Ascending aorta (tissue), 2 donors: ENCODE measurements around the gene NIT1. TPM values are rescaled to one million over a fixed set of nuclear protein-coding genes. Genes with fewer than 3 reads are reported as not detected.

Experiments used
- DNase-seq, 2 donors: peaks; one replicate each; pipeline ENCODE4 v3.0.0-alpha.2; 2019; ENCODE audit warnings: low spot score in 2 of 2
- H3K27ac ChIP-seq, 2 donors: fragments of 200-600 bp; sonication (generic); one replicate each; pipeline ENCODE4 v1.5.1; 2016 to 2017; ENCODE audit warnings: mild to moderate bottlenecking in 1 of 2
- H3K27me3 ChIP-seq: fragments of 200-600 bp; sonication (generic); one replicate; pipeline ENCODE4 v1.5.1; 2017
- H3K36me3 ChIP-seq, 2 donors: fragments of 200-600 bp; sonication (generic); one replicate each; pipeline ENCODE4 v1.5.1; 2016
- H3K4me1 ChIP-seq, 2 donors: fragments of 200-600 bp; sonication (generic); one replicate each; pipeline ENCODE4 v1.5.1; 2016 to 2017; ENCODE audit warnings: mild to moderate bottlenecking in 1 of 2
- H3K4me3 ChIP-seq, 2 donors: fragments of 200-600 bp; sonication (generic); one replicate each; pipeline ENCODE4 v1.5.1; 2016 to 2017; ENCODE audit warnings: mild to moderate bottlenecking in 1 of 2
- H3K9me3 ChIP-seq, 2 donors: fragments of 200-600 bp; sonication (generic); one replicate each; pipeline ENCODE4 v1.5.1; 2016
- CTCF ChIP-seq, 3 experiments: fragments of 200-600 bp in 2 of 3; fragments of 450-650 bp in 1 of 3; sonication (generic) in 2 of 3; IDR thresholded peaks; one replicate each; pipeline ENCODE4 v1.5.1; 2016 to 2019; ENCODE audit warnings: antibody characterized with exemption in 3 of 3, mild to moderate bottlenecking in 1 of 3, moderate library complexity in 1 of 3
- intact Hi-C: fragments of 100-400 bp; cut with DNase I; formaldehyde crosslinking; loops from one replicate; pipeline ENCODE4 v1.15.1; 2023
- total RNA-seq: library from RNA; depleted of rRNA; stranded (reverse); fragments of >200 nt; gene quantifications from one replicate; pipeline ENCODE4 v1.1.0, GENCODE V29; 2016

The NIT1 gene
- total RNA-seq, 1 donor from 2014 or later: 44.9 TPM

- H3K4me1 ChIP-seq: no peaks in the 10 kb centered on the region
- no peak overlapping the region for H3K27ac ChIP-seq
- H3K4me3 ChIP-seq: no peak overlapping the region
- H3K27me3 ChIP-seq: no peaks in the 10 kb centered on the region
- TF ChIP-seq CTCF (IDR thresholded peaks at IDR 0.05): peak in 2 of 3 experiments; percentile 23 to 36
- H3K9me3 ChIP-seq: no peaks in the 10 kb centered on the region
- H3K36me3 ChIP-seq: no peaks in the 10 kb centered on the region
- intact Hi-C loops: no loop called here
- DNase-seq: peak in 1 of 2 donors; percentile 75
Measured at GRCh38 chr1:161071886-161072371, 46.0 kb upstream of the NIT1 start.

- TF ChIP-seq CTCF (IDR thresholded peaks at IDR 0.05): no peak
Measured at GRCh38 chr1:161072751-161073449, 45.0 kb upstream of the NIT1 start.

DNA sequence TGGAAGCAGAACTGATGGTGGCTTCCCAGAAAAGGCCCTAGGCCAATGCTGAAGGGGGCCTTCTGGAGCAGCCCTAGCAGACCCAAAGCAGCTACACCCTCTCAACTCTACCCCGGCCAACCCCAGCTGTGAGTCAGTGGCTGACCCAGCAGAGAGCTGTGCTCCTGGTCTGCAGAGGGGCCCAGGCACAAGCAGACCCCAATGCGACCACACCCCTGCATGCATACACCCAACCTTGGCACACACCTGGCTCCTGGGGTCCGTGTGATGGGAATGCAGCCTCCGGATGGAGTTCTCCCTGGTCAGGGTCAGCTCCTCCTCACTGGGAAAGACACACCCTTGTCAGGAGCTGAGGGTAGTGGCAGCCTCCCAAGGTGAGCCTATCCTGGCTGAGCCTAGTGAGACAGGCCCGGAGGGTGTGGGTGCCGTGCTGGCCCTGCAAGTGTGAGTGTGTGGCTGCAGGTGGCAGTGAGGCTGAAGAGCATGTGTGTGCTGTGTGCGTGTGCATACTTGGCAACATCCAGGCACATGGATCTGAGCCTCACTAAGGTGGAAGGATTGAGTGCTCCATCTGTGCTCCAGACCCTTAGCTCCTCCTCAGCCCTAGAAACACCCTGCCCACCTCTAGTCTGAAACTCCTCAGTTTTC lies 44.3 kb upstream of the NIT1 start:
- no peaks in the 10 kb centered on the region for H3K36me3 ChIP-seq
- H3K4me1 ChIP-seq: no peaks in the 10 kb centered on the region
- DNase-seq: no peak
- H3K4me3 ChIP-seq: no peak overlapping the region
- H3K27ac ChIP-seq: no peak overlapping the region
- no peaks in the 10 kb centered on the region for H3K27me3 ChIP-seq
- TF ChIP-seq CTCF (IDR thresholded peaks at IDR 0.05): no peak
- no peaks in the 10 kb centered on the region for H3K9me3 ChIP-seq
- intact Hi-C loops: no loop called here

More at GRCh38 chr1:161072751-161073449, 45.0 kb upstream of the NIT1 start:
- Histone ChIP-seq H3K27ac (no peak overlapping the region), H3K9me3 (no peaks in the 10 kb centered on the region), H3K4me3 (no peak overlapping the region), H3K36me3 (no peaks in the 10 kb centered on the region), H3K4me1 (no peaks in the 10 kb centered on the region), H3K27me3 (no peaks in the 10 kb centered on the region)
- intact Hi-C loops: no loop called here
- no peak for DNase-seq

GRCh38 chr1:161074676-161075368 lies 43.1 kb upstream of the NIT1 start:
- intact Hi-C loops: no loop called here
- no peak overlapping the region for H3K27ac ChIP-seq
- no peaks in the 10 kb centered on the region for H3K9me3 ChIP-seq
- H3K4me1 ChIP-seq: no peaks in the 10 kb centered on the region
- DNase-seq: no peak
- H3K36me3 ChIP-seq: no peaks in the 10 kb centered on the region
- TF ChIP-seq CTCF (IDR thresholded peaks at IDR 0.05): no peak
- H3K4me3 ChIP-seq: no peak overlapping the region
- H3K27me3 ChIP-seq: no peaks in the 10 kb centered on the region

GRCh38 chr1:161076410-161076809 lies 41.5 kb upstream of the NIT1 start:
- TF ChIP-seq CTCF (IDR thresholded peaks at IDR 0.05): no peak
- intact Hi-C loops: no loop called here
- no peaks in the 10 kb centered on the region for H3K4me1 ChIP-seq
- no peaks in the 10 kb centered on the region for H3K9me3 ChIP-seq
- no peaks in the 10 kb centered on the region for H3K27me3 ChIP-seq
- H3K36me3 ChIP-seq: no peaks in the 10 kb centered on the region
- DNase-seq: no peak
- H3K27ac ChIP-seq: no peak overlapping the region
- no peak overlapping the region for H3K4me3 ChIP-seq
